HG02623 (cell line): ENCODE data around the gene TMEM154.
"Not testable (repeated sequence)": the region's sequence is repeated elsewhere in the genome, so short reads cannot be mapped to it uniquely, and the experiment has no call there.

Source experiments
- ATAC-seq: cut with Tn5 transposase; IDR thresholded peaks from one replicate; pipeline ENCODE4 v1.9.1; 2021; ENCODE audit warnings: moderate library complexity; ENCODE audit not compliant: unreplicated experiment

TMEM154 gene

GRCh38 chr4:152672206-152673092 is 7.3 kb downstream of the TMEM154 start:
- ATAC-seq, result no peak

- no peak for ATAC-seq
These were observed 11.3 kb downstream of the TMEM154 start for GRCh38 chr4:152668338-152668964.

DNA sequence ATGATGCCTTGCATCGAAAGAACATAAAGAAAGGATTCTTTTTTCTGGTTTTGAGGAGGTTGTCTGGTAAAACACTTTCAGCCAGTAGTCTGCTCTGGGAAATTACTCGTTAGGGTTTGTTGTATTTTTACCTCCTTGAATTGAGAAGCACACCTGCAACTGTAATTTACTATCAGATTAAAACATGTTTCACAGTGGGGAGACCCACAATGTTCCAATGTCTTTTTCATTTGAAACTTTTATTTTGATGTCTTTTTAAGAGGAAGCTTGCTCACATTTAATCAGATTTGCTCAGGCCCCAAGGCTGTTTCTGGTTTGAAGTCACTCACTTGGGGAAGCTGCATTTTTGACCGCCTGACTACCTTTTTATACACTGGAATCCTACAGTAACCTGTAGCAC is 12.0 kb downstream of the TMEM154 start:
- no peak for ATAC-seq

GRCh38 chr4:152666946-152667345 is 12.9 kb downstream of the TMEM154 start:
- no peak for ATAC-seq

- no peak for ATAC-seq
These were observed 14.0 kb downstream of the TMEM154 start for GRCh38 chr4:152665691-152666395.

DNA sequence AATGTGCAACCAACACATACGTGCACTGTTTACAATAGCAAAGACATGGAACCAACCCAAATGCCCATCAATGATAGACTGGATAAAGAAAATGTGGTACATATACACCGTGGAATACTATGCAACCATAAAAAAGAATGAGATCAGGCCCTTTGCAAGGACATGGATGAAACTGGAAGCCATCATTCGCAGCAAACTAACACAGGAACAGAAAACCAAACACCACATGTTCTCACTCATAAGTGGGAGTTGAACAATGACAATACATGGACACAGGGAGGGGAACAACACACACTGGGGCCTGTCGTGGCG is 15.8 kb downstream of the TMEM154 start:
- not testable (repeated sequence) for ATAC-seq

DNA sequence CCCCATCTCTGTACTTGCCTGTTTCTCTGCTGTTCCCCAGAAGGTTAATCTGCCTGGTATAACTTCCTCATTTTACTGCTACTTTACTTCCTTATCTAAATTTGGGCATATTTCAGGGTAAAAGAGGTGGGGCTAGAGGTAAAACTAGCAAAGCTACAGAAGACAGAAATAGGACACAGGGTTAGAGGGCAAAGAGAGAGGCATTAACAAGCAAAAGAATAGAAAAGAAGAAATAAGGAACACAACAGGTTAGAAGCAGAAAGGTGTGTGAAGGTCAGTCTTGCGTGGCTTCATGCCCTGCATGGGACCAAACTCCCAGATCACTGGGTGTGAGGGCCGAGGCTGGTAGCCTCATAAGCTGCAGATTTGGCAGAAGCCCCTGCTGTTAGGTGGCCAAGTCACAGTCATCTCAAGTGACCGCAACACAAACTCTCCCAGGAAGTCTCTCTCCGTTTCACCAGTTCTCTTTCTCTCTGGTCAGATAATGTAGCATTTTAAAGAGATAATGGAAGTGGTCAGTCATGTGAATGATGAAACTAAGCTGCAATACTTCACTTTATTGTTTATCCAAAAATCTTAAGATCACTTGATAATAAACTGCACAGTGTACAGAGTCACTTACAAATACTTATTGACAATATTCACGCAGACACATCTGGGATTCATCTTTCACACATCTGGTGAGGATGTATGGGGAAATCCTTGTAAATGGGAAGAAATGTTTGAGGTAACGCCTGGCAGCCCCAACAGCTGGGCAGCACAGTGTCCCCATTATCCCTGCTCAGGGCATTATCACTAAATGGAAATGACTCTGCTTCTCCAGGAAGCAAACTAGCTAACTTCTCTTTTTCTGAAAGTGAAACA is 16.4 kb downstream of the TMEM154 start:
- ATAC-seq, result peak; percentile 42

DNA sequence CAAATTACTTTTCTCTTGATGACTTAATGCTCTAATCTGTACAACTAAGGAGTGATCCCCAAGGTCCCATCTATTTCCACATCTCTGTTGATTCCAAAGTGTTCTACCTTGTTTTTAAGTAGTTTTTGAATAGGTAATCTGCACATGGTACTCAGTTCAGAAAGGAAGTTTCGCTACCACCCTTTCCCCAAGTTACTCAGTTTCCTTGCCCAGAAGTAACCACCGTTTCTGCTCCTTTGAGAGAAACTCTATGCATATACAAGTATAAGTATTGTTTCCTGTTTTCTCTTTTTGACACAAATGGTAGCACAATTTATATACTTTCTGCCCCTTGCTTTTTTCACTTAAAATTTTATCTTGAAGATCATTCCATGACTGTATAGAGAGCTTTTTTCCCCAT is 18.1 kb downstream of the TMEM154 start:
- no peak for ATAC-seq

DNA sequence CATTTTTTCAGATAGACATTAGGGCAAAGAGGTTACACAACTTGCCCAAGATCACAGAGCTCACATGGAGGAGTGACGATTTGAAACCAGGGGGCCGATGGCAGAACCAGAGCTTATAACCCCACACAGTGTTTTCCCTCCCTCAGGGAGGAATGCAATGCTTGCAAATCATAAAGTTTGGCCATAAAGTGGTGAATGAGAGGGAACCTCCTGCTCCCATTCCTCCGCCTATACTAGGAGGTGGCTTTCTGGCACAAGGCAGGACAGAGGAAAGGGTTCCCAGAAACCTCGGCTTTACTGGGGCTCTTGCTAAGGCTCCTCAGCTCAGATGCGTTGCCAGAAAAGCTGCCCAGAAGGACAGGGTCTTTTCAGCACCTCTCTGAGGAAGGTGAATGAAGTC is 19.3 kb downstream of the TMEM154 start:
- ATAC-seq, result no peak

- ATAC-seq, result no peak
These were observed 20.0 kb downstream of the TMEM154 start for GRCh38 chr4:152659806-152660205.

GRCh38 chr4:152657657-152658056 is 22.1 kb downstream of the TMEM154 start:
- ATAC-seq, result no peak

- no peak for ATAC-seq
These were observed 24.3 kb downstream of the TMEM154 start for GRCh38 chr4:152655272-152656129.

DNA sequence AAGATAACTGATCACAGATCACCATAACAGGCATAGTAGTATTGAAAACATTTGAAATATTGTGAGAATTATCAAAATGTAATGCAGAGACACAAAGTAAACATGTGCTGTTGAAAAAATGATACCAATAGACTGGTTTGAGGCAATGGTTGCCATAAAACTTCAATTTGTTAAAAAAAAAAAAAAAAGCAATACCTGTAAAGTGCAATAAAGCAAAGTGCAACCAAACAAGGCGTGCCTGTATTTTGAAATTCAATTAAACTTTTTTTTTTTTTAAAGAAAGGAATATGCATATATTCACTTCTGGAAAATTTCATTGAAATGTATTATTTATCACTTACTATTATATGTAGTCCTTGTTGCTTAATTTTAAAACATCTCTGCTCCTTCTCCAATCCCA is 27.7 kb downstream of the TMEM154 start:
- no peak for ATAC-seq

- ATAC-seq, result no peak
These were observed 28.2 kb downstream of the TMEM154 start for GRCh38 chr4:152651473-152652060.

- ATAC-seq, result no peak
These were observed 33.6 kb downstream of the TMEM154 start for GRCh38 chr4:152646221-152646620.

DNA sequence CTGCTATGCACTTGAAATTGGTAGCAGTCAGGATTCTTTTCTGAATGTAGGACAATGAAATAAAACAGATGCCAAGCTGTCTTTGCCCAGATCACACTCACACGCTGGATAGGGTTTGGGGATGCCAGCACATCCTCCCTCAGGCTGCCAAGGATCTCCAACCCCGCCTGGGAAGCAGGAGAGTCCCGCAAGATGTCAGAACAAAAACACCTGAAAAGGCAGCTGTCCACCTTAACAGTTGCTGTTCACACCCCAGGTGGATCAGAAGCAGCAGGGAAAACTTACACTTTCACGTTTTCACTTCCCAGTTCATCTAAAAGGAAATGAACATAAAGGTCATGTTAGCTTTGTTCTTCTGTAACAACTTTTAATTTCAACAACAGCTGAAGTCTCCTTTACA is 35.7 kb downstream of the TMEM154 start:
- no peak for ATAC-seq

GRCh38 chr4:152643153-152644035 is 36.4 kb downstream of the TMEM154 start:
- peak; percentile 89 for ATAC-seq

- ATAC-seq, result no peak
These were observed 39.5 kb downstream of the TMEM154 start for GRCh38 chr4:152640058-152640921.
